ENCODE data around the gene PTPRD. TPM values are rescaled to one million over a fixed set of nuclear protein-coding genes. Genes with fewer than 3 reads are reported as not detected.

PTPRD gene
- total and polyA plus RNA-seq, 9 of the 15 experiments (the other 6 are each of a cell fraction or from before 2014, with no cell fraction given) = 0.11 TPM; not detected in 8

- CTCF ChIA-PET (ENCODE audit: low intra/inter-chr PET ratio) = interaction anchor here (0.7 kb wide), 1 partner anchor 978 kb away, joined by 3 read pairs; no protein-coding TSS in a partner anchor
- Histone ChIP-seq H3K4me2 (ENCODE audit: insufficient read depth, low read length) (no peak overlapping the region), H3K36me3 (ENCODE audit: control insufficient read depth, insufficient read depth, low read length) (no peaks in the 10 kb centered on the region), H4K20me1 (replicated peaks; ENCODE audit: control insufficient read depth, insufficient read depth, low read length) (no peaks in the 10 kb centered on the region), H3K9me3 (replicated peaks; ENCODE audit: control insufficient read depth, insufficient read depth, low read depth, low read length) (no peaks in the 10 kb centered on the region), H3K27ac (ENCODE audit: extremely low read depth, low read depth, low read length) (no peak overlapping the region), H3K79me2 (ENCODE audit: control insufficient read depth, insufficient read depth, low read length) (no peaks in the 10 kb centered on the region), H3K4me3 (no peak overlapping the region), H3K4me1 (replicated peaks in 1 of 2; ENCODE audit: control insufficient read depth in 2 of 2, insufficient read depth in 2 of 2, low read length in 2 of 2) (no peaks in the 10 kb centered on the region), H3K9ac (ENCODE audit: insufficient read depth in 1 of 2, low read depth in 2 of 2, low read length in 2 of 2) (no peak overlapping the region), H3K9me1 (ENCODE audit: control insufficient read depth, insufficient read depth, low read length) (no peaks in the 10 kb centered on the region), H3K27me3 (ENCODE audit: control insufficient read depth in 2 of 2, insufficient read depth in 2 of 2, low read length in 2 of 2) (no peaks in the 10 kb centered on the region), H2AFZ (ENCODE audit: low read depth, low read length) (no peak overlapping the region)
- FAIRE-seq (no peak), DNase-seq (ENCODE audit: extremely low read depth in 1 of 4, low spot score in 3 of 4) (no peak), ATAC-seq (no peak)
- POLR2A ChIA-PET = no interaction called here
- intact Hi-C loops (cut with micrococcal nuclease) (no loop called here), in situ Hi-C loops (cut with MboI) (no loop called here)
- WGBS (ENCODE audit: insufficient coverage, low coverage, missing lambda C conversion rate) = 4% methylated on average over 2 of the region's 2 CpGs
- no TSS peak for BruUV-seq (replicated peaks)
- TF ChIP-seq STAT5B (CRISPR knock-in tag; IDR thresholded peaks at IDR 0.05) (no peak), COPS2 (conservative IDR thresholded peaks at IDR 0.05) (no peak), TFAM (CRISPR knock-in tag; conservative IDR thresholded peaks at IDR 0.05) (no peak), USF1 (CRISPR knock-in tag; IDR thresholded peaks at IDR 0.05) (no peak), DLX4 (CRISPR knock-in tag; IDR thresholded peaks at IDR 0.05) (no peak), NCOA4 (IDR thresholded peaks at IDR 0.05; ENCODE audit: partially characterized antibody) (no peak), ZNF830 (CRISPR knock-in tag; IDR thresholded peaks at IDR 0.05) (no peak), ZBTB17 (CRISPR knock-in tag; IDR thresholded peaks at IDR 0.05) (no peak), HNRNPL (IDR thresholded peaks at IDR 0.05; ENCODE audit: low read depth, low read length) (no peak), MNT (conservative IDR thresholded peaks at IDR 0.05) (no peak), DACH1 (IDR thresholded peaks at IDR 0.05; ENCODE audit: partially characterized antibody) (no peak), ZNF133 (CRISPR knock-in tag; IDR thresholded peaks at IDR 0.05) (no peak), MCM7 (IDR thresholded peaks at IDR 0.05) (no peak), ZNF184 (CRISPR knock-in tag; IDR thresholded peaks at IDR 0.05) (no peak), ZNF592 (IDR thresholded peaks at IDR 0.05) (no peak), MTA2 (IDR thresholded peaks at IDR 0.05; ENCODE audit: low read depth) (no peak), TRIM24 (IDR thresholded peaks at IDR 0.05) (no peak), MYC (IDR thresholded peaks at IDR 0.05; ENCODE audit: low read depth, low read length) (no peak), MYC (CRISPR knock-in tag; IDR thresholded peaks at IDR 0.05; ENCODE audit: borderline replicate concordance, low read depth) (no peak)
Measured at GRCh38 chr9:8579661-8580060, 2033.1 kb downstream of the PTPRD start.
